A549 (cell line): Measurements from ENCODE around the gene FAH. TPM values are rescaled to one million over a fixed set of nuclear protein-coding genes. Genes with fewer than 3 reads are reported as not detected.

Source experiments
- ATAC-seq, 2 experiments: fragments of 200-7000 bp in 1 of 2; fragments of >200 bp in 1 of 2; cut with Nextera tagmentation in 1 of 2; cut with Tn5 transposase in 1 of 2; 3 replicates each; pipeline versions ENCODE4 v1.8.0 to v1.9.1; 2018 to 2020; ENCODE audit warnings: mild to moderate bottlenecking in 1 of 2, moderate library complexity in 1 of 2
- CTCF ChIA-PET: fragments of 300-600 bp; sonication (Branson Sonifier 250); formaldehyde crosslinking; extraction: SDS; loops from one replicate; lab custom pipeline; 2021; ENCODE audit warnings: antibody characterized with exemption, inconsistent platforms; lab: Yijun Ruan, JAX
- POLR2A ChIA-PET: fragments of 350-600 bp; formaldehyde crosslinking; extraction: SDS; loops from one replicate; lab custom pipeline; 2021; ENCODE audit warnings: antibody characterized with exemption, inconsistent platforms; lab: Yijun Ruan, JAX
- DNase-seq, 2 experiments: peaks; one replicate each; pipeline versions ENCODE4 v3.0.0 to v3.0.0-alpha.2; 2011 to 2016; ENCODE audit warnings: low read depth in 1 of 2, low spot score in 1 of 2
- FAIRE-seq: peaks from 2 replicates; lab custom pipeline; 2011; peaks lifted over from hg19 to GRCh38; lab: Jason Lieb, UNC
- H3K27ac ChIP-seq, 2 experiments: fragments of >200 bp; sonication (Bioruptor Twin); formaldehyde crosslinking; 3 replicates each; pipeline ENCODE4 v1.5.1; 2016 to 2017
- H3K4me1 ChIP-seq: fragments of >200 bp; sonication (Bioruptor Twin); formaldehyde crosslinking; 3 replicates; pipeline ENCODE4 v1.6.1; 2016
- H3K4me2 ChIP-seq: fragments of >200 bp; sonication (Bioruptor Twin); formaldehyde crosslinking; 3 replicates; pipeline ENCODE4 v1.6.1; 2016
- H3K4me3 ChIP-seq: fragments of >200 bp; sonication (Bioruptor Twin); formaldehyde crosslinking; 3 replicates; pipeline ENCODE4 v1.5.1; 2016
- H3K9me3 ChIP-seq: fragments of >200 bp; sonication (Bioruptor Twin); formaldehyde crosslinking; 3 replicates; pipeline ENCODE4 v1.6.1; 2016
- ATOH8 ChIP-seq: fragments of 250-450 bp; sonication (Bioruptor Pico); IDR thresholded peaks from 2 replicates; pipeline ENCODE4 v1.5.0; 2020; ENCODE audit warnings: low read depth, mild to moderate bottlenecking, moderate library complexity
- BHLHE40 ChIP-seq: IDR thresholded peaks from 2 replicates; pipeline ENCODE4 v1.6.1; 2012; ENCODE audit warnings: low read depth, low read length, inconsistent platforms
- CBX2 ChIP-seq: fragments of 200-600 bp; sonication (generic); IDR thresholded peaks from 2 replicates; pipeline ENCODE4 v1.6.1; 2016; ENCODE audit warnings: low read depth, mild to moderate bottlenecking, borderline replicate concordance
- CHD2 ChIP-seq: fragments of 150-350 bp; IDR thresholded peaks from 2 replicates; pipeline ENCODE4 v1.6.1; 2014; ENCODE audit warnings: low read length; ENCODE audit not compliant: partially characterized antibody
- CHD4 ChIP-seq: fragments of 200-600 bp; sonication (generic); IDR thresholded peaks from 2 replicates; pipeline ENCODE4 v1.6.1; 2016; ENCODE audit warnings: antibody characterized with exemption, mild to moderate bottlenecking, borderline replicate concordance
- CTCF ChIP-seq: fragments of >200 bp; sonication (Bioruptor Twin); formaldehyde crosslinking; IDR thresholded peaks from 3 replicates; pipeline ENCODE4 v1.5.1; 2016
- EHF ChIP-seq: fragments of 250-450 bp; sonication (Bioruptor Pico); IDR thresholded peaks from 2 replicates; pipeline ENCODE4 v1.5.0; 2020; ENCODE audit warnings: mild to moderate bottlenecking
- EP300 ChIP-seq, 2 experiments: fragments of >200 bp; sonication (Bioruptor Twin); formaldehyde crosslinking; IDR thresholded peaks; 2 replicates in 1 of 2; 3 replicates in 1 of 2; pipeline ENCODE4 v1.6.1; 2016 to 2017
- ESRRA ChIP-seq: fragments of 150-350 bp; IDR thresholded peaks from 2 replicates; pipeline ENCODE4 v1.6.1; 2014; ENCODE audit warnings: mild to moderate bottlenecking, low read length, borderline replicate concordance
- FOSB ChIP-seq: fragments of 250-450 bp; sonication (Bioruptor Pico); IDR thresholded peaks from 2 replicates; pipeline ENCODE4 v1.5.0; 2020; ENCODE audit warnings: mild to moderate bottlenecking, moderate library complexity
- FOSL2 ChIP-seq, 2 experiments: fragments of 450-650 bp in 1 of 2; fragments of >200 bp in 1 of 2; sonication (Bioruptor Twin) in 1 of 2; formaldehyde crosslinking; IDR thresholded peaks; 2 replicates each; pipeline versions ENCODE4 v1.5.0 to v1.6.1; 2016 to 2020; ENCODE audit warnings: mild to moderate bottlenecking in 1 of 2, moderate library complexity in 1 of 2
- FOXS1 ChIP-seq: fragments of 250-450 bp; sonication (Bioruptor Pico); IDR thresholded peaks from 2 replicates; pipeline ENCODE4 v1.5.0; 2020; ENCODE audit warnings: mild to moderate bottlenecking, moderate library complexity
- GATA3 ChIP-seq: IDR thresholded peaks from 2 replicates; pipeline ENCODE4 v1.6.1; 2012; ENCODE audit warnings: borderline replicate concordance
- HES2 ChIP-seq: fragments of >200 bp; sonication (Bioruptor Twin); formaldehyde crosslinking; IDR thresholded peaks from 2 replicates; pipeline ENCODE4 v1.6.1; 2016
- HMGXB4 ChIP-seq: fragments of 250-450 bp; sonication (Bioruptor Pico); IDR thresholded peaks from 2 replicates; pipeline ENCODE4 v1.5.0; 2021; ENCODE audit warnings: mild to moderate bottlenecking, moderate library complexity, borderline replicate concordance
- JUN ChIP-seq, 2 experiments: fragments of >200 bp; sonication (Bioruptor Twin); formaldehyde crosslinking; IDR thresholded peaks; 2 replicates in 1 of 2; 3 replicates in 1 of 2; pipeline ENCODE4 v1.6.1; 2016 to 2017
- KDM1A ChIP-seq: fragments of 200-600 bp; sonication (generic); IDR thresholded peaks from 2 replicates; pipeline ENCODE4 v1.6.1; 2016; ENCODE audit warnings: low read depth, mild to moderate bottlenecking
- KDM5A ChIP-seq: fragments of 200-600 bp; sonication (generic); IDR thresholded peaks from 2 replicates; pipeline ENCODE4 v1.6.1; 2016; ENCODE audit warnings: antibody characterized with exemption, mild to moderate bottlenecking
- MAX ChIP-seq: IDR thresholded peaks from 2 replicates; pipeline ENCODE4 v1.6.1; 2012
- MYC ChIP-seq: IDR thresholded peaks from 2 replicates; pipeline ENCODE4 v1.6.1; 2012; ENCODE audit warnings: mild to moderate bottlenecking, inconsistent platforms, low read length, improper control_type of control experiment, borderline replicate concordance
- NPAS2 ChIP-seq: fragments of 250-450 bp; sonication (Bioruptor Pico); IDR thresholded peaks from 2 replicates; pipeline ENCODE4 v1.8.0; 2022; ENCODE audit warnings: mild to moderate bottlenecking, moderate library complexity, borderline replicate concordance
- NR3C1 ChIP-seq: fragments of >200 bp; sonication (Bioruptor Twin); formaldehyde crosslinking; IDR thresholded peaks from 3 replicates; pipeline ENCODE4 v1.6.1; 2017
- PHF8 ChIP-seq: fragments of 200-600 bp; sonication (generic); IDR thresholded peaks from 2 replicates; pipeline ENCODE4 v1.6.1; 2016; ENCODE audit warnings: low read depth, mild to moderate bottlenecking, antibody characterized with exemption, moderate library complexity, borderline replicate concordance
- POLR2A ChIP-seq: IDR thresholded peaks from 2 replicates; pipeline ENCODE4 v1.6.1; 2012; ENCODE audit warnings: mild to moderate bottlenecking, low read length
- POLR2AphosphoS2 ChIP-seq: conservative IDR thresholded peaks from 2 replicates; pipeline ENCODE4 v1.6.1; 2012; ENCODE audit warnings: low read length, improper control_type of control experiment, inconsistent platforms
- RARB ChIP-seq: fragments of 250-450 bp; sonication (Bioruptor Pico); IDR thresholded peaks from 2 replicates; pipeline ENCODE4 v1.8.0; 2021; ENCODE audit warnings: mild to moderate bottlenecking, moderate library complexity
- RCOR1 ChIP-seq: fragments of 150-350 bp; IDR thresholded peaks from 2 replicates; pipeline ENCODE4 v1.6.1; 2014; ENCODE audit warnings: antibody characterized with exemption, low read length, low read depth
- RNF2 ChIP-seq: fragments of 200-600 bp; sonication (generic); IDR thresholded peaks from 2 replicates; pipeline ENCODE4 v1.6.1; 2016; ENCODE audit warnings: low read depth, mild to moderate bottlenecking, antibody characterized with exemption, moderate library complexity, borderline replicate concordance
- SREBF2 ChIP-seq: fragments of 450-650 bp; IDR thresholded peaks from 2 replicates; pipeline ENCODE4 v1.6.1; 2014; ENCODE audit warnings: mild to moderate bottlenecking, moderate library complexity
- TFCP2L1 ChIP-seq: fragments of 250-450 bp; sonication (Bioruptor Pico); IDR thresholded peaks from 2 replicates; pipeline ENCODE4 v1.5.0; 2021; ENCODE audit warnings: mild to moderate bottlenecking
- TP53 ChIP-seq: fragments of 250-450 bp; sonication (Bioruptor Pico); IDR thresholded peaks from 2 replicates; pipeline ENCODE4 v1.5.0; 2021; ENCODE audit warnings: mild to moderate bottlenecking, moderate library complexity
- ZC3H11A ChIP-seq: fragments of 450-650 bp; IDR thresholded peaks from 2 replicates; pipeline ENCODE4 v1.6.1; 2014; ENCODE audit warnings: antibody characterized with exemption, mild to moderate bottlenecking
- ZFP36 ChIP-seq: fragments of 450-650 bp; IDR thresholded peaks from 2 replicates; pipeline ENCODE4 v1.6.1; 2014; ENCODE audit warnings: borderline replicate concordance; ENCODE audit not compliant: partially characterized antibody
- WGBS: methylation state at CpG from one replicate; pipeline ENCODE4 v1.1.6; 2017; ENCODE audit errors: missing lambda C conversion rate; 5-methylcytosine and 5-hydroxymethylcytosine counted together
- polyA plus RNA-seq, 4 experiments: library from polyadenylated mRNA; depleted of rRNA in 3 of 4; stranded (reverse); fragments of >200 nt; fragmentation: RNase III in 1 of 4; extraction: RNeasy Plus Mini Kit Qiagen cat#74134 plus additional on column Dnase treatment in 1 of 4; gene quantifications; 2 replicates in 3 of 4; 3 replicates in 1 of 4; pipeline ENCODE4 v1.2.3, GENCODE V29; 2011 to 2017
- TF ChIP-seq, protein P1 (sequence below): fragments of 150-350 bp; IDR thresholded peaks from 2 replicates; pipeline ENCODE4 v1.6.1; 2014; ENCODE audit warnings: low read depth, mild to moderate bottlenecking, low read length

The FAH gene
- polyA plus RNA-seq, 2 of the 4 experiments (the other 2 are of a cell fraction), result 27.3 to 31.9 TPM

- no peak for TF ChIP-seq CTCF
- TF ChIP-seq TFCP2L1 (CRISPR knock-in tag), result no peak
- no peak for TF ChIP-seq HMGXB4
- TF ChIP-seq CBX2, result no peak
- TF ChIP-seq ZC3H11A, result no peak
- no peak for TF ChIP-seq CHD4
- no peak for TF ChIP-seq TP53 (CRISPR knock-in tag)
- TF ChIP-seq POLR2AphosphoS2, result no peak
- TF ChIP-seq CHD2, result no peak
- TF ChIP-seq HES2, result no peak
- no peak for TF ChIP-seq RCOR1
- TF ChIP-seq KDM5A, result no peak
These were observed 1.2 kb upstream of the FAH start (continued) for GRCh38 chr15:80151576-80151975.

DNA sequence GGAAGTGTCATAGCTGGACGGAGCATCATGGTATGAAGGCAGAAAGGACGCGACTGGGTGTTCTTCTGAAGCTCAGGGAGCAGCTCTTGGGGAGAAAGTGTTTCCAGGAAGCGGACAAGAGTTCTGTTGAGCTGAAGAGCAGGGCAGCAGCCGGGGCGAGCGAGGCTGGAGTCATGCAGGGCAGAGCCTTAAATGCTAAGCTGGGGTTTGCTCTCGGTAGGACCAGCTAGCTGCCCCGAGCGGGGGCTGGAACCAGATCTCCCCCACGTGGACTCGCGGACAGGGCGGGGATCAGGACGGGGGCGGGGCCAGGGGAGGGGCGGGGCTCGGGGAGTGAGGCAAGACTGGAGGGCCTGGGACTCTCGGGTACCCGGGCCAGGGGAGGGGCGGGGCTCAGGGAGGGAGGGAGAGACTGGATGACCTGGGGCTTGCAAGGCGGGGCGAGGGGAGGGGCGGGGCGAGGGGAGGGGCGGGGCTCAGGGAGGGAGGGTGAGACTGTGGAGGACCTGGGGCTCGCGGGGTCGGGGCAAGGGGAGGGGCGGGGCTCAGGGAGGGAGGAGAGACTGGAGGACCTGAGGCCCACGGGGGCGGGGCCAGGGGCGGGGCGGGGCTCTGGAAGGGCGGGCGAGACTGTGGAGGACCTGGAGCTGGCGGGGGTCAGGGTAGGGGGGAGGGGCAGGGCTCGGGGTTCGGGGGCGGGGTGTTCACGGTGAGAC lies 461 bp upstream of the FAH start:
- FAIRE-seq (no peak), ATAC-seq (peak; percentile 84 to 87), DNase-seq (peak; percentile 96 to 97)
- Histone ChIP-seq H3K27ac (peak overlapping the region; percentile 78 to 92), H3K4me2 (peak overlapping the region; percentile 82), H3K9me3 (no peaks in the 10 kb centered on the region), H3K4me1 (peaks cover 11% of the 10 kb centered on the region; the same call in 2 of the 3 replicates), H3K4me3 (peak overlapping the region; percentile 66)
- WGBS, result 2% methylated on average over 7 of the region's 41 CpGs
- ChIA-PET POLR2A (interaction anchor here (0.7 to 1.1 kb wide), 3 partner anchors 38 to 229 kb away, joined by 3 to 6 read pairs (median 4); partner anchors contain the start of gene ZFAND6), CTCF (no interaction called here)
- TF ChIP-seq NPAS2 (CRISPR knock-in tag), result no peak
- TF ChIP-seq FOSL2 (IDR thresholded peaks at IDR 0.05), result no peak
- TF ChIP-seq FOSL2 (CRISPR knock-in tag; IDR thresholded peaks at IDR 0.05), result no peak
- no peak for TF ChIP-seq NR3C1
- TF ChIP-seq SREBF2, result no peak
- TF ChIP-seq, protein P1, sequence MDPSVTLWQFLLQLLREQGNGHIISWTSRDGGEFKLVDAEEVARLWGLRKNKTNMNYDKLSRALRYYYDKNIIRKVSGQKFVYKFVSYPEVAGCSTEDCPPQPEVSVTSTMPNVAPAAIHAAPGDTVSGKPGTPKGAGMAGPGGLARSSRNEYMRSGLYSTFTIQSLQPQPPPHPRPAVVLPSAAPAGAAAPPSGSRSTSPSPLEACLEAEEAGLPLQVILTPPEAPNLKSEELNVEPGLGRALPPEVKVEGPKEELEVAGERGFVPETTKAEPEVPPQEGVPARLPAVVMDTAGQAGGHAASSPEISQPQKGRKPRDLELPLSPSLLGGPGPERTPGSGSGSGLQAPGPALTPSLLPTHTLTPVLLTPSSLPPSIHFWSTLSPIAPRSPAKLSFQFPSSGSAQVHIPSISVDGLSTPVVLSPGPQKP, result no peak
- TF ChIP-seq JUN (IDR thresholded peaks at IDR 0.05), result no peak
- TF ChIP-seq POLR2A, result peak; percentile 40
- TF ChIP-seq TP53 (CRISPR knock-in tag), result no peak
- TF ChIP-seq ESRRA, result no peak
- no peak for TF ChIP-seq GATA3
- TF ChIP-seq FOSB (CRISPR knock-in tag), result no peak
- no peak for TF ChIP-seq ZFP36
- TF ChIP-seq TFCP2L1 (CRISPR knock-in tag), result no peak
- no peak for TF ChIP-seq ZC3H11A
- no peak for TF ChIP-seq RARB
- TF ChIP-seq MYC, result 0 out of 2 replicates have a peak, but pooled peaks have one; percentile 28
- TF ChIP-seq KDM1A, result no peak
- TF ChIP-seq RNF2, result no peak
- TF ChIP-seq PHF8, result no peak
- TF ChIP-seq EHF (CRISPR knock-in tag), result no peak
- TF ChIP-seq EP300 (IDR thresholded peaks at IDR 0.05), result no peak
- no peak for TF ChIP-seq ATOH8 (CRISPR knock-in tag)
- no peak for TF ChIP-seq BHLHE40
- TF ChIP-seq FOXS1 (CRISPR knock-in tag), result no peak
- peak; percentile 69; the same call in 1 of the 2 replicates for TF ChIP-seq MAX
